Thyroid gland (tissue), 4 donors: Measurements from ENCODE around the gene ENPP3. TPM values are rescaled to one million over a fixed set of nuclear protein-coding genes. Genes with fewer than 3 reads are reported as not detected.

Experiments
- DNase-seq, 2 donors: peaks; one replicate each; pipeline ENCODE4 v3.0.0-alpha.2; 2019
- H3K27ac ChIP-seq, 3 donors: fragments of 200-600 bp; sonication (generic); 1 replicate in 2 of 3; 2 replicates in 1 of 3; pipeline ENCODE4 v1.5.1; 2016 to 2019; ENCODE audit warnings: mild to moderate bottlenecking in 1 of 3, moderate library complexity in 1 of 3
- H3K27me3 ChIP-seq: fragments of 200-600 bp; sonication (generic); one replicate; pipeline ENCODE4 v1.5.1; 2019
- H3K36me3 ChIP-seq, 2 donors: fragments of 200-600 bp; sonication (generic); one replicate each; pipeline ENCODE4 v1.5.1; 2016 to 2019
- H3K4me1 ChIP-seq, 2 donors: fragments of 200-600 bp; sonication (generic); one replicate each; pipeline ENCODE4 v1.5.1; 2017 to 2019
- H3K4me3 ChIP-seq, 3 donors: fragments of 200-600 bp; sonication (generic); replicated peaks in 1 of 3; 1 replicate in 2 of 3; 2 replicates in 1 of 3; pipeline ENCODE4 v1.5.1; 2016; ENCODE audit warnings: mild to moderate bottlenecking in 1 of 3
- H3K9me3 ChIP-seq: fragments of 200-600 bp; sonication (generic); one replicate; pipeline ENCODE4 v1.5.1; 2017
- POLR2A ChIP-seq, 2 donors: fragments of 450-650 bp; IDR thresholded peaks; one replicate each; pipeline ENCODE4 v1.6.1; 2017; ENCODE audit warnings: antibody characterized with exemption in 2 of 2, mild to moderate bottlenecking in 2 of 2, moderate library complexity in 1 of 2
- WGBS, 2 donors: methylation state at CpG; one replicate each; pipeline ENCODE4 v1.1.5; 2017; 5-methylcytosine and 5-hydroxymethylcytosine counted together
- intact Hi-C: fragments of 100-400 bp; cut with DNase I; formaldehyde crosslinking; loops from one replicate; pipeline ENCODE4 v1.15.1; 2023
- total RNA-seq, 4 donors: library from RNA; depleted of rRNA; stranded (reverse); fragments of >200 nt; gene quantifications; one replicate each; pipeline ENCODE4 v1.2.3, GENCODE V29; 2016
- TF ChIP-seq, protein P1 (sequence below), 6 experiments: fragments of 200-600 bp in 3 of 6; fragments of 450-650 bp in 3 of 6; sonication (generic) in 3 of 6; IDR thresholded peaks; one replicate each; pipeline ENCODE4 v1.5.1; 2016 to 2019; ENCODE audit warnings: antibody characterized with exemption in 6 of 6, mild to moderate bottlenecking in 2 of 6, inconsistent platforms in 1 of 6, moderate library complexity in 1 of 6

Gene ENPP3
- total RNA-seq, 4 donors from 2014 or later = 0.29 to 2.1 (median 0.85) TPM

- 76 to 81% methylated on average over 11 of the region's 11 CpGs for WGBS, 2 donors
- Histone ChIP-seq H3K36me3 (no peaks in the 10 kb centered on the region), H3K27ac (peak overlapping the region in 1 of 3 donors; percentile 57), H3K4me3 (no peak overlapping the region), H3K9me3 (no peaks in the 10 kb centered on the region), H3K4me1 (peaks cover 2 to 9% of the 10 kb centered on the region in 2 donors), H3K27me3 (no peaks in the 10 kb centered on the region)
- intact Hi-C loops = no loop called here
- peak in 1 of 2 donors; percentile 12 for DNase-seq
- TF ChIP-seq, protein P1, sequence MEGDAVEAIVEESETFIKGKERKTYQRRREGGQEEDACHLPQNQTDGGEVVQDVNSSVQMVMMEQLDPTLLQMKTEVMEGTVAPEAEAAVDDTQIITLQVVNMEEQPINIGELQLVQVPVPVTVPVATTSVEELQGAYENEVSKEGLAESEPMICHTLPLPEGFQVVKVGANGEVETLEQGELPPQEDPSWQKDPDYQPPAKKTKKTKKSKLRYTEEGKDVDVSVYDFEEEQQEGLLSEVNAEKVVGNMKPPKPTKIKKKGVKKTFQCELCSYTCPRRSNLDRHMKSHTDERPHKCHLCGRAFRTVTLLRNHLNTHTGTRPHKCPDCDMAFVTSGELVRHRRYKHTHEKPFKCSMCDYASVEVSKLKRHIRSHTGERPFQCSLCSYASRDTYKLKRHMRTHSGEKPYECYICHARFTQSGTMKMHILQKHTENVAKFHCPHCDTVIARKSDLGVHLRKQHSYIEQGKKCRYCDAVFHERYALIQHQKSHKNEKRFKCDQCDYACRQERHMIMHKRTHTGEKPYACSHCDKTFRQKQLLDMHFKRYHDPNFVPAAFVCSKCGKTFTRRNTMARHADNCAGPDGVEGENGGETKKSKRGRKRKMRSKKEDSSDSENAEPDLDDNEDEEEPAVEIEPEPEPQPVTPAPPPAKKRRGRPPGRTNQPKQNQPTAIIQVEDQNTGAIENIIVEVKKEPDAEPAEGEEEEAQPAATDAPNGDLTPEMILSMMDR (IDR thresholded peaks at IDR 0.05) = no peak
- TF ChIP-seq POLR2A (IDR thresholded peaks at IDR 0.05) = no peak
Observed at GRCh38 chr6:131635384-131636340, 1.4 kb upstream of the ENPP3 start.

DNA sequence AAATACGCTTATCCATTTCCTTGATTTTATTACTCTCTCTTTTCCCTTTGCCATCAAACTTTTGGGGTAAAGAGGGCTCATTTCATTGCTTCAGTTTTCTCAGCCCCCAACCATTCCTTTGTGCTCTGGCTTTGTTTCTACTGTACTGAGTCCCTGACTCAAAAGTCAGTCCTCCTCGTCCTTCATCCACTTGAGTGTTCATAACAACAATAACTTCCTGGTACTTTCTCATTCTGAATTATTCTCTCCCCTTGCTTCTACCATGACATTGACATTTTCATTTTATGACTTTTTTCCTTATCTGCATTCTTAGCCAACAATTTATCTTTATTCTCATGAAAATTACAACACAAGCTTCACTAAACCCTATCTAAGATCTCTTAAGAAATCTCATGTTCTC is 911 bp downstream of the ENPP3 start:
- intact Hi-C loops = no loop called here
- no peaks in the 10 kb centered on the region for H3K36me3 ChIP-seq
- no peak for TF ChIP-seq POLR2A (IDR thresholded peaks at IDR 0.05)
- TF ChIP-seq, protein P1 (IDR thresholded peaks at IDR 0.05) = no peak
- H3K27ac ChIP-seq = no peak overlapping the region
- WGBS, 2 donors = 67 to 72% methylated on average over 2 of the region's 2 CpGs
- no peaks in the 10 kb centered on the region for H3K27me3 ChIP-seq
- DNase-seq = no peak
- no peaks in the 10 kb centered on the region for H3K9me3 ChIP-seq
- H3K4me1 ChIP-seq = peaks cover 0 to 6% of the 10 kb centered on the region in 2 donors
- H3K4me3 ChIP-seq = no peak overlapping the region

DNA sequence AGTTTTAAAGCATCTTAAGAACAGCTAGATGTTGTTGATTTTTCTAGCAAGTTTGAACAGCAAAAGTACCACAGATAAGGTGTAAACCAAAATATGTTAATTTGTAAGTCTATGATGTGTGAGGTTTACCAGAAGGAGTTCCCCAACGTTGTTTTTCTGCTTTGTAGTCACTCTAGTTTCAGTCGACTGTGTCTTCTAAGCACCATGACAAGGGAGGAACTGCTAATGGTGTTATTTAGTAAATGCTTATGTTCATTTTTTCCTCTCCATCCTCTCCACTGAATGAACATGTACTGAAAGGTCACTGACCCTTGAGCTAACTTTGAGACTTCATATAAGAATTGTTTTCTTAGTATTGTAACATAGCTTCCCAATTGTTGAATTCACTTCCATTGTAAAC is 3.0 kb downstream of the ENPP3 start:
- intact Hi-C loops = no loop called here
- H3K4me1 ChIP-seq = peaks cover 0 to 5% of the 10 kb centered on the region in 2 donors
- no peaks in the 10 kb centered on the region for H3K9me3 ChIP-seq
- no peaks in the 10 kb centered on the region for H3K27me3 ChIP-seq
- no peak for DNase-seq
- no peaks in the 10 kb centered on the region for H3K36me3 ChIP-seq
- TF ChIP-seq POLR2A (IDR thresholded peaks at IDR 0.05) = no peak
- TF ChIP-seq, protein P1 (IDR thresholded peaks at IDR 0.05) = no peak
- WGBS, 2 donors = 32 to 36% methylated on average over 2 of the region's 2 CpGs
- H3K27ac ChIP-seq = no peak overlapping the region
- no peak overlapping the region for H3K4me3 ChIP-seq

DNA sequence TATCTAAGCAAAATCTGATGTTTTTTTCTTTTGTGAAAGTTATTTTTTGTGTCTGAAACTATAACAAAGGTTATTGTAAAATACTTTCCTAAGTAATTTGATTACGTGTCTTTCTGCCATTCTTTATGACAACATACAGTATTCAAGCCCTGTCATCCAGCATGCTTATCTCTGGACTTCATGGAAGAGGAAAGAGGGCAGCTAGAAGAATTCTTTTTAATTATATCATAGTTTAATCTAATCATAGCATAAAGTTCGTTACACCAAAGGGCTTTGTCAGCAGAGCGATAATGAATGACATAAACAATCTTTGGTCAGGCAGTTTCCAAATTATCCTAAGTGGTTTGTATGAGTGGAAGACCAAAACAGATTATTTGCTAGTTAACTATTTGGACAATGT is 3.5 kb downstream of the ENPP3 start:
- Histone ChIP-seq H3K4me3 (no peak overlapping the region), H3K27ac (no peak overlapping the region), H3K9me3 (no peaks in the 10 kb centered on the region), H3K4me1 (no peaks in the 10 kb centered on the region), H3K27me3 (no peaks in the 10 kb centered on the region), H3K36me3 (no peaks in the 10 kb centered on the region)
- DNase-seq = no peak
- 87 to 93% methylated on average over 3 of the region's 3 CpGs for WGBS, 2 donors
- intact Hi-C loops = no loop called here
- TF ChIP-seq POLR2A (IDR thresholded peaks at IDR 0.05) = no peak
- TF ChIP-seq, protein P1 (IDR thresholded peaks at IDR 0.05) = no peak

- no peak for DNase-seq
- H3K27me3 ChIP-seq = no peaks in the 10 kb centered on the region
- no peak overlapping the region for H3K27ac ChIP-seq
- no peak for TF ChIP-seq POLR2A (IDR thresholded peaks at IDR 0.05)
- TF ChIP-seq, protein P1 (IDR thresholded peaks at IDR 0.05) = no peak
- no peaks in the 10 kb centered on the region for H3K9me3 ChIP-seq
- H3K4me1 ChIP-seq = no peaks in the 10 kb centered on the region
- WGBS, 2 donors = 96 to 100% methylated on average over 1 of the region's 1 CpG
- H3K36me3 ChIP-seq = no peaks in the 10 kb centered on the region
- intact Hi-C loops = no loop called here
- H3K4me3 ChIP-seq = no peak overlapping the region
Observed at GRCh38 chr6:131641554-131641953, 4.5 kb downstream of the ENPP3 start.
